ENCODE measurements around the gene STK11IP.
A peak's percentile ranks its signal among the peaks of the same experiment; 100 is the strongest.

Gene STK11IP

DNA sequence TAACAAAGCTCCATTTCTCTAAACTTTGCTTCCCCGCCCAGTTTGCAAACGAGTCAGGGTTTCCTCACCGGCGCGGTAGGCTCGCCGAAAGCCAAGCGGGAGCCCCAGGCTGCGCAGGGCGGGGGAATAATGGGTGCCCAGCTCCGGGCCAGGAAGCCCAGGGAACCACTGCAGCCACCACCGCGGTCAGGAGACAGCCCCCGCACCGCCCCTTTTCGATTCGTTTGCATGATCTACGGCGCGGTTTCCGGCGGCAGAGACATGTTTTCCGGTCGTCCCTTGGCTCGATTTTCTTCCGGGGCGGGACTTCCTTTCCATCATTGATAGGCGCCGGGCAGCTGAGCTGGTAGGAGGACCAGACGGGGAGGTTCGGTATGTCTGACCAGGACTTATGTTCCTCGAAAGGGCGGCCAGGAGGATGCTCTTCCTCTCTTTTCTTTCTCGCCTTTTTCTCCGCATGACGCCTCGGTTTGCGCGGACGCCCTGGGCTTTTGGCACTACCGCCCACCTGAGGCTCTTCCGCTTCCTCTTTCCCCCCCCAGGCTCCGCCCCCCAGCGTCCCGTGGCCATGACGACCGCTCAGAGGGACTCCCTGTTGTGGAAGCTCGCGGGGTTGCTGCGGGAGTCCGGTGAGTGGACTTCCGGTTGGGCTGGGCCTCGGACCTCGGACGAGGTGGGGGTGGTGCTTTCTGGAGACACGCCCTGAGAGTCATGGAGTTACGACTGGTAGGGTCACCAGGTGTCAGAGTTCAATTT is at the start of gene STK11IP:
Gene STK11IP (plus strand): TSS at position 306 of the 756 bp plus-strand sequence. CDS start 263 bp downstream, at position 569.
- peak within 1 kb of the TSS; percentile 89 for H3K27ac ChIP-seq
- ChIA-PET POLR2A (ENCODE audit: low non-redundant PET) (interaction anchor here (1.1 to 1.3 kb wide), 2 partner anchors 27 to 310 kb away, joined by 3 to 4 read pairs; partner anchors contain the start of gene OBSL1), CTCF (interaction anchor here (0.6 to 1.6 kb wide), 3 partner anchors 28 to 45 kb away, joined by 3 to 5 read pairs (median 5); no protein-coding TSS in a partner anchor)
- no peak for TF ChIP-seq CTCF (conservative IDR thresholded peaks at IDR 0.05; ENCODE audit: low read depth)
- DNase-seq (ENCODE audit: low spot score) = peak; percentile 99

DNA sequence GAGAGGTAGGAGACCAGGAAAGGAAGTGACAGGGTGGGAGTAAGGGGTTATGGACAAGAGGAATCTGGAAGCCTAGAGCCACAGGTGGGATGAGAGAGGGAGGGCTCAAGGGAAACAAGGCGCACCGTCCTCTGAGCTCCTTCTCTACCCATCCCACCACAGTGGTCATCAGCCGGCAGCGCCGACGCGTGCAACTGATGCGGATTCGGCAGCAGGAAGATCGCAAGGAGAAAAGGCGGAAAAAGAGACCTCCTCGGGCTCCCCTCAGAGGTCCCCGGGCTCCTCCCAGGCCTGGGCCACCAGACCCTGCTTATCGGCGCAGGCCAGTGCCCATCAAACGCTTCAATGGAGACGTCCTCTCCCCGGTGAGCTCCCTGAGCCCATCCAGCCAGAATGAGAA is 48.7 kb upstream of the STK11IP start:
- no peak for TF ChIP-seq CTCF (conservative IDR thresholded peaks at IDR 0.05; ENCODE audit: low read depth)
- no peak overlapping the region for H3K27ac ChIP-seq
- ChIA-PET CTCF (interaction anchor here (3.6 kb wide), 1 partner anchor 12 kb away, joined by 15 read pairs; no protein-coding TSS in a partner anchor), POLR2A (ENCODE audit: low non-redundant PET) (no interaction called here)
- no peak for DNase-seq (ENCODE audit: low spot score)

- H3K27ac ChIP-seq = no peak overlapping the region
- CTCF ChIA-PET = interaction anchor here (3.6 kb wide), 1 partner anchor 11 kb away, joined by 15 read pairs; no protein-coding TSS in a partner anchor
- no peak for DNase-seq (ENCODE audit: low spot score)
- POLR2A ChIA-PET (ENCODE audit: low non-redundant PET) = no interaction called here
- TF ChIP-seq CTCF (conservative IDR thresholded peaks at IDR 0.05; ENCODE audit: low read depth) = no peak
These were observed 48.0 kb upstream of the STK11IP start for GRCh38 chr2:219549619-219550018.

DNA sequence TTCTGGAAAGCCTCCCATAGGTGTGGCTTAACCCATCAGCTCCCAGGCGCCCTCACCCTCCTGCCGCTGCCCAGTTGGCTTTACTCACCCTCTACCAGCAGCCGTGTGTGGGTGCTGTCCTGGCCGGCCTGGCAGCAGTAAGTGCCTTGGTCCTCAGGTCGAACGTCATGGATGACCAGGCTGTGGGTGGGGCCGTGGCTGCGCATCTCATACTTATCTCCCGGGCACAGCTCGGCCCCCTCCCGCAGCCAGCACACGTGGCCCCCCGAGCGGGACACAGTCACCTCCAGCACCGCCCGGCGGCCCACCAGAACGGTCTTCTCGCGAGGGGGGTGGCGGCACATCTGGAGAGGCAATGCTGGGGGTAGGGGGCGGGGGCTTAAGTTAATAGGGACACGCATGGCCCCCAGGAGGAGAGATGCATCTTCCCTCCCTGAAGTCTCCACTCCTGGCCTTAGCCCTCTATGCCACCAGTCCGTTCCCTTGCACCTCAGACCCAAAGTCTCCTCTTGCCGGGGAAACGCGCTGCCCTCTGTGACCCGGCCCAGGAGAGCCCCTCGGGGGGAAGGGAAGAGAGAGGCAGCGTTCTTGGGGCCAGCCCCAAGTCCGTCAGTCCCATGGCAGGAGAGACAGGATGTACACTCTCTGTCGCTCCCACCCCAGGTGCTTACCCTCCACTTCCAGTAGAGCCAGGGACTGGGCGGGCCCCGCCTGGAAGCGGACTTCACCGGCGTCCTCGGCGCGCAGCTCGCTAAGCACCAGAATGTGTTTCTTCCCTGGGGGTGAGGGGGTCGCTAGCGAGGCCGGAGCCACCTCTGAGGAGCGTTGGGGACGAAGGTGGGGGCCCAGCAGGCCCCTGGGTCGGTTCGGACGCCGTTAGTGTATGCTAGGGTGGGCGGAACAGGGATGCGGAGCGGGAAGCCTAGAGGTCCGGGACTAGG is 45.9 kb upstream of the STK11IP start:
- DNase-seq (ENCODE audit: low spot score) = peak; percentile 23
- POLR2A ChIA-PET (ENCODE audit: low non-redundant PET) = no interaction called here

GRCh38 chr2:219552382-219553167 is 45.1 kb upstream of the STK11IP start:
- peak overlapping the region; percentile 82 for H3K27ac ChIP-seq
- ChIA-PET CTCF (interaction anchor here (0.7 to 3.6 kb wide), 3 partner anchors 8 to 43 kb away, joined by 3 to 15 read pairs (median 6); no protein-coding TSS in a partner anchor), POLR2A (ENCODE audit: low non-redundant PET) (no interaction called here)
- no peak for TF ChIP-seq CTCF (conservative IDR thresholded peaks at IDR 0.05; ENCODE audit: low read depth)
- peak; percentile 88 for DNase-seq (ENCODE audit: low spot score)

More for the DNA sequence above, 45.9 kb upstream of the STK11IP start:
- TF ChIP-seq CTCF (conservative IDR thresholded peaks at IDR 0.05; ENCODE audit: low read depth) = 0 out of 2 replicates have a peak, but pooled peaks have one; percentile 10
- H3K27ac ChIP-seq = peak overlapping the region; percentile 82
- CTCF ChIA-PET = interaction anchor here (0.7 to 3.6 kb wide), 5 partner anchors 9 to 44 kb away, joined by 3 to 15 read pairs (median 6); no protein-coding TSS in a partner anchor
